T-cell (primary cell): ENCODE results near the gene AP4E1. TPM values are rescaled to one million over a fixed set of nuclear protein-coding genes. Genes with fewer than 3 reads are reported as not detected.

Source experiments
- total RNA-seq, 35 experiments: library from RNA in 6 of 35; stranded (reverse) in 6 of 35; fragments of 120-200 nt in 1 of 35; gene quantifications; one replicate each; pipeline versions ENCODE4 v1.2.1 to v1.2.4 and lab custom pipeline; 2013 to 2026

Gene AP4E1
- total RNA-seq, 5 donors from 2014 or later (not counting 1 experiment from before 2014, with no cell fraction given) = 9.4 to 14.0 (median 10.8) TPM

Other genes with a start within 250 kb of the AP4E1 start
- 10 to 100 TPM; 38.9 to 49.1 (median 43.9) TPM for gene TRPM7, start 221.9 kb upstream of the AP4E1 start, total RNA-seq
- gene SPPL2A, start 143.0 kb upstream of the AP4E1 start, total RNA-seq = 10 to 100 TPM; 32.2 to 56.9 (median 48.8) TPM
- not detected for gene TNFAIP8L3, start 186.2 kb downstream of the AP4E1 start, total RNA-seq